T-helper 2 cell (primary cell): ENCODE data around the gene TMEM123.

Experiments used
- DNase-seq, 5 experiments: peaks; one replicate each; pipeline versions ENCODE4 v3.0.0 to v3.0.0-alpha.2; 2012 to 2022
- total RNA-seq, 2 donors: gene quantifications; one replicate each; lab custom pipeline; 2026; lab: John Stamatoyannopoulos, UW

TMEM123 gene
- total RNA-seq: 473 to 626 reads per million in 2 donors

- DNase-seq: peak; percentile 78 to 96 (median 86)
These were observed at the start of gene TMEM123 for GRCh38 chr11:102452461-102453301. Gene TMEM123 (minus strand): TSS chr11:102452765. CDS start chr11:102452623, 142 bp downstream.

DNA sequence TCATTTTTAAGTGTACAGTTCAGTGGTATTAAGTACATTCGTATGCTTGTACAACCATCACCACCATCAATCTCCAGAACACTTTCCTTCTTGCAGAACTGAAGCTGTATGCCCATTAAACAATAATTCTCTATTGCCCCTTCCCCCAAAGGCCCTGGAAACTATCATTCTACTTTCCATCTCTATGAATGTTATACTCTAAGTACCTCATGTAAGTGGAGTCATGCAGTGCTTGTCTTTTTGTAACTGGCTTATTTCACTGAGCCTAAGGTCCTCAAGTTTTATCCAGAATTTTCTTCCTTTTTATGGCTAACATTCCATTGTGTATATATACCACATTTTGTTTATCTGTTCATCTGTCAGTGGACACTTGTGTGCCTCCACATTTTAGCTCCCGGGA, 48.3 kb upstream of the TMEM123 start:
- DNase-seq: no peak

DNA sequence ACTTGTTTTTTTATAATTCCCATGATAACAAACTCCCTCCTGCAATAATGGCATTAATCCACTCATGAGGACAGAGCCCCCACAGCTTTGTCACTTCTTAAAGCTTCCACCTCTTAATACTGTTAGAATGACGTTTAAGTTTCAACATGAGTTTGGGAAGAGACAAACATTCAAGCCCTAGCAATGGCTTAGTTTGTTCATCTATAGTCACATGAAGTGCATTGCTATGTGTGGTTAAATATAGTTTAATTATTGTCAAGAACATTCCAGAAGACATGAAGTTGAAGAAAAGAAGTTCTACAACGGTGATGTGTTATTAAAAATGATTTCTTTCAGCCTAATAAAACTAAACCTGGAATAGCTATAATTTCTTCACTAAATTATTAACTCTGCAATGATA, 47.4 kb upstream of the TMEM123 start:
- DNase-seq: no peak

- DNase-seq: no peak
These were observed 46.6 kb upstream of the TMEM123 start for GRCh38 chr11:102499151-102499550.

DNA sequence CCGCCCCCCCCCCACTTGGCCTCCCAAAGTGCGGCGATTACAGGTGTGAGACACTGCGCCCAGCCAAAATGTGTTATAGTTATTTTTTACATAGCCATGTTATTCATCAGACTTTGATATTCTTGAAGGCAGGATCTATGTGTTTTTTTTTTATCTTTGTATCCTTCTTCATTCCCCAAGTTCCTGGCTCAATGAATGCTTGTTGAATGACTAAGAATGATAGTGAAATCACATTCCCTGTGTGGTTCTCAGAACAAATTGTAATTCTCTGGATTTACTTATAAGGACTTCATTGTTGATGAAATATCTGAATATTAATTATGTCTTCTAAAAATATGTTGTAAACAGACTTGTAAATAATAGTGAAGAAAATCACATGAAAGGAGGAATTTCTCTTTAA, 44.5 kb upstream of the TMEM123 start:
- no peak for DNase-seq

- DNase-seq: peak in 3 of 5 experiments; percentile 11 to 76 (median 49)
These were observed 42.8 kb upstream of the TMEM123 start for GRCh38 chr11:102495161-102496042.

DNA sequence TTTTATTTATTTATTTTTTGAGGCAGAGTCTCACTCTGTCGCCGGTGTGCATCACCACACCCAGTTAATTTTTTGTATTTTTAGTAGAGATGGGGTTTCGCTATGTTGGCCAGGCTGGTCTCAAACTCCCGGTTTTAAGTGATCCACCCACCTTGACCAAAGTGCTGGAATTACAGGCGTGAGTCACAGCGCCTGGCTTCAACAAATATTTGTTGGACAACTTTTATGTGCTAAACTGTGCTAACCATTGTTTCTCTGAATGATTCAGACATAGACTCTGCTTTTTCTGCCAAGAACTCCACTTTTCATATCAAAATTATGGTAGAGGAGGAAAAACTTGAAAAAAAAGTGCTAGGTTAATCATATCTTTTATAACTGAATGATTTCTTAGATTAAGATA, 41.7 kb upstream of the TMEM123 start:
- no peak for DNase-seq

DNA sequence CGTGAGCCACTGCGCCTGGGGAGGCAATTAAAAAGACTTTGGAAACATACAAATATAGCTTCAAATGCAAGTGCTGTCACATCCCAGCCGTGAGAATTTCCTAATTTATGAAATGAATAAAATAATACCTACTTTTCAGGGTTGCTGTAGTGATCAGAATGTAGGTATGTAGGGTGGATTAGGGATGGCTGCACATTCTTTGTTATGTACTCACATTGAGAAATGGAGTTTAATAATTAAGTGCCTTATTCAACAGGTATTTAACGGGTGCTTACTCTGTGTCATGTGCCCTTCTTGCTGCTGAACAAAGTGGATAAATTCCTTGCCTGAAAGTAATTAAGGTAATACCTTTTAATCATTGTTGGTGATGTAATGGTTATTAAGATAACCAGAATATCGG, 41.0 kb upstream of the TMEM123 start:
- no peak for DNase-seq

DNA sequence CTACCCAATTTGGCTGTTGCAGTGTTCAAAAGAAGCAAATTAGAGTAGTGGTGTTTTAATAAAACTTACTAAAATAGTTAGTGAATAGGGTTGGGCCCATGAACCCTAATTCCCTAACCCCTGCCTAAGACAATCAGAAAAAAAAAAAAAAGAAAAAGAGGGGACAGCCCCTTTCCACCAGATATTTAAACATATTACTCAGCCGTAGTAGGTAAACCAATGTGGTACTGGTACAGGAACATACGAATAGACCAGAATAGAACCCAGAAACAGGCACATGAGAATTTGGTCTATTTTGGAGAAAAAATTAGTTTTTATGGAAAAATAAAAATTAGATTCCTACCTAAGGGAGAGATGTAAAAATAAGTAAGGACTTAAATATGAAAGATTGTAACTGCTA, 39.4 kb upstream of the TMEM123 start:
- DNase-seq: no peak

- DNase-seq: no peak
These were observed 36.9 kb upstream of the TMEM123 start for GRCh38 chr11:102489186-102490145.

GRCh38 chr11:102488208-102488607, 35.6 kb upstream of the TMEM123 start:
- no peak for DNase-seq

- no peak for DNase-seq
These were observed 34.6 kb upstream of the TMEM123 start for GRCh38 chr11:102487214-102487613.

DNA sequence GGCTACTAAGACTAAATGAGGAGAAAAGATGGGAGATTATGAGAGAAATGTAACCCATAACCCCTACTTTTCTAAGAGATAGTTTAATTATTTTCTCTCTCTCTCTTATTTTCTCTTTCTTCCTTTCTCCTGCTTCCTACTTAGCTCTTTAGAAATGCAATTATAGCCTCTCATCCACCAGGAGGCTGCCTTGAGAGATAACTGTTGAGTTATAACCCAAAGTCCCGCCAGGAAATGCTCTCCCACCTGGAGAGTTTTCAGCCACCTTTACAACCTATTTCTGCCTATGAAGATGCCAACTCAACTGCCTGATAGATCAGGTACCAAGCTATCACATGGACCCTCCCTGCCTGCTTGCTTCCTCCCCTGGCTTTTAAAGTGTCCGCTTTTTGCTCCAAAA, 34.0 kb upstream of the TMEM123 start:
- no peak for DNase-seq

DNA sequence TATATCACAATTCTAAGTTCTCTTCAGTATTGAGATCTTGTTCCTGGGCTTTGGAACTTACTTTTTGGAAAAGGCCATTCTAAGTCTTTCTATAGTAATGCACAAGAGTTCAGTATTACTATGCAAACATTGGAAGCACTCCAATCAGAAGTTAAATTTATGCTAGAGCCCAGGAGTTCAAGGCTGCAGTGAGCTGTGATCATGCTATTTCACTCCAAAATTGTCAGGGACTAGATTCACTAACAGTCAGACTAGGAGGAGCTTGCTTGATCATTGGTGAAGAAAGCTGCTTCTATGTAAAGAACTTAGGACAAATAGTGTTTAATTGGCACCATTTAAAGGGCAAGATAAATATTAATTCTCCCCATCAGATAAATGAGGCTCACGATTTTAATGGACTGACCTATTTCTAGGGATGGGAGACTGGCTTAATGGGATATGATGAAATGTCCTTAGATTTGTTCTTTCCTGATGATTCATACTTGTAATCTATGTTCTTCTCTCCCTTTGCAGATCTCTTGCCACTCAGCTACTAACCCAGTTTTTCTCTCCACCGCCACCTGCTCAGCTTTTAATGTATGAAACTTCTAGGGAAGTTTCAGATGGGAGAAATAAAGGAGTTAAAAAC, 32.6 kb upstream of the TMEM123 start:
- DNase-seq: no peak

- DNase-seq: no peak
These were observed 29.9 kb upstream of the TMEM123 start for GRCh38 chr11:102482433-102482832.

DNA sequence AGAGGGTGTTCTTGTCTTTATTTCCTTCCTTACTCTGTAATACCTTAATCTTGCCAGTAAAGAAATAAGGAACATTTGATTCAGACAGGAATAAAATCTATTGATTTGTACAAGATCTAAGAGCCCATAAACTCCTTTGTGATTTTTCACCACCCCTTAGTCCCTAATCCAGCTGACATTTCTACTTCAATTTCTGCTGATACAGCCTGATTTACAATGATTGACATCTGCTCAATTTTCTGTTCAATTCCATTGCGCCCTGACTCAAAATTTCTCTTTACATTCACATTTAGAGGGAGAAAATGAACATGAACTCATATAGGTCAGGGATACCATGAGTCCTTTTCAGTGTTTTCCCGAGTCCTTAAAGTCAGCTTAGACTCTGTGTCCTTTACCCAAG, 27.2 kb upstream of the TMEM123 start:
- DNase-seq: no peak

GRCh38 chr11:102478673-102479299, 26.2 kb upstream of the TMEM123 start:
- peak in 1 of 5 experiments; percentile 55 for DNase-seq

DNA sequence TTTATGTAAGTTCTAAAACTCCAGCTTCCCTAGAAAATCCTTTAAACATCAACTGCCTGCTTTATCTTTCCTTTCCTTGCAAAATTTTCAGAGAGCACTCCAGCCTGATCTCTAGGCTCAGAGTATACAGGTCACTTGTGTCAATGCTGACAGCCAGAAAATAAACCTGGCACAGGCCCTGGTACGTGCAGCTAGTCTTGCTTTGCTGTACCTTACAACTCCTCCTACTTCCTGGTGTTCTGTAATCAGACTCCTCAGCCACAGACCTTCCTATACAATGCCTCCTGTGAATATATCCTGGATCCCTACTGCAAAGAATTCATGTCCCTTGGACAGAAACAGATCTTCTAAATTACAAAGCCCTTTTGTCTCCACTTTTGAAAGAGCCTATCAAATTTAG, 24.2 kb upstream of the TMEM123 start:
- peak in 1 of 5 experiments; percentile 79 for DNase-seq

GRCh38 chr11:102476069-102476468, 23.5 kb upstream of the TMEM123 start:
- no peak for DNase-seq

GRCh38 chr11:102473543-102473942, 21.0 kb upstream of the TMEM123 start:
- DNase-seq: no peak

DNA sequence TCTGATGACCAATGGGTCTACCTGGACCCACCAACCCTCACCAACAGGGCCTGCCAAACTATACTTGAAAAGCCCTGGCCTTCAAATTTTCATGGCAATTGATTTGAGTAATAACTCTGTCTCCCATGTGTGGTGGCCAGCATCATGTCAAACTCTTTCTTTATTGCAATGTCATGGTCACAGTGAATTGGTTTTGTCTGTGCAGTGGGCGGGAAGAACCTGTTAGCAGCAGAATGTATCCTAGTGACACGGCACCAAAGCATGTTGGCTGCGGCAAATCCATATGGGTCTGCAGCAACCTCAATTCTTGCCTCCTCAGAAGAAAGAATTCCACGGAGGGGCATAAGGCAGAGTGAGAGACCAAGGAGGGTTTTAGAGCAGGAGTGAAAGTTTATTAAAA, 19.6 kb upstream of the TMEM123 start:
- DNase-seq: no peak
